HG02852 (cell line): ENCODE measurements around the gene GLMP.

ENCODE experiments used
- ATAC-seq: cut with Tn5 transposase; IDR thresholded peaks from one replicate; pipeline ENCODE4 v1.9.1; 2021; ENCODE audit warnings: mild to moderate bottlenecking, moderate library complexity; ENCODE audit not compliant: unreplicated experiment

GLMP gene

GRCh38 chr1:156251527-156251926 lies 44.0 kb downstream of the GLMP start:
- no peak for ATAC-seq

- ATAC-seq, result no peak
Observed at GRCh38 chr1:156249593-156249992, 45.9 kb downstream of the GLMP start.

- ATAC-seq, result no peak
Observed at GRCh38 chr1:156248323-156248683, 47.2 kb downstream of the GLMP start.

GRCh38 chr1:156247460-156248322 lies 47.8 kb downstream of the GLMP start, which contains the start of gene PAQR6:
PAQR6 (minus strand) TSS chr1:156248056; CDS start chr1:156246731, 1,325 bp downstream.
- no peak for ATAC-seq

GRCh38 chr1:156246781-156247459 lies 48.6 kb downstream of the GLMP start:
- no peak for ATAC-seq

GRCh38 chr1:156246241-156246780 lies 49.2 kb downstream of the GLMP start:
- ATAC-seq, result no peak

- ATAC-seq, result no peak
Observed at GRCh38 chr1:156245451-156246232, 49.8 kb downstream of the GLMP start.

- ATAC-seq, result no peak
Observed at GRCh38 chr1:156244712-156245111, 50.8 kb downstream of the GLMP start.

GRCh38 chr1:156244126-156244525 lies 51.4 kb downstream of the GLMP start:
- ATAC-seq, result no peak

- no peak for ATAC-seq
Observed at GRCh38 chr1:156242738-156243137, 52.7 kb downstream of the GLMP start.
